Neural cell (in vitro differentiated cells): ENCODE data around the gene CHRM4. TPM values are rescaled to one million over a fixed set of nuclear protein-coding genes. Genes with fewer than 3 reads are reported as not detected.
"Not testable (repeated sequence)": the region's sequence is repeated elsewhere in the genome, so short reads cannot be mapped to it uniquely, and the experiment has no call there.

Experiments
- H2AFZ ChIP-seq: fragments of 200-600, 300-800 bp; sonication (generic), shearing (Covaris generic); 2 replicates; pipeline ENCODE4 v1.6.0; 2014; ENCODE audit warnings: low read depth, mild to moderate bottlenecking, antibody characterized with exemption, low read length, moderate library complexity
- H3F3A ChIP-seq: fragments of 200-600 bp; shearing (Covaris generic); 2 replicates; pipeline ENCODE4 v1.6.1; 2016; ENCODE audit warnings: mild to moderate bottlenecking, moderate library complexity, mixed read lengths, antibody characterized with exemption, low read length; ENCODE audit not compliant: insufficient read depth, poor library complexity, severe bottlenecking
- H3K27ac ChIP-seq: fragments of 200-600, 300-800 bp; sonication (generic), shearing (Covaris generic); 2 replicates; pipeline ENCODE4 v1.5.1; 2014; ENCODE audit warnings: mild to moderate bottlenecking, low read length, moderate library complexity
- H3K27me3 ChIP-seq: fragments of 300-800, 200-600 bp; sonication (generic), shearing (Covaris generic); 2 replicates; pipeline ENCODE4 v1.6.0; 2014; ENCODE audit warnings: mild to moderate bottlenecking, low read depth, low read length, moderate library complexity; ENCODE audit not compliant: insufficient read depth
- H3K36me3 ChIP-seq: fragments of 300-800, 200-600 bp; sonication (generic), shearing (Covaris generic); 2 replicates; pipeline ENCODE4 v1.5.1; 2014; ENCODE audit warnings: mild to moderate bottlenecking, antibody characterized with exemption, low read length, moderate library complexity; ENCODE audit not compliant: insufficient read depth
- H3K4me2 ChIP-seq: fragments of 300-800, 200-600 bp; sonication (generic), shearing (Covaris generic); 2 replicates; pipeline ENCODE4 v1.6.0; 2014; ENCODE audit warnings: mild to moderate bottlenecking, low read length
- H3K4me3 ChIP-seq: fragments of 300-800, 200-600 bp; sonication (generic), shearing (Covaris generic); 2 replicates; pipeline ENCODE4 v1.5.1; 2014; ENCODE audit warnings: mild to moderate bottlenecking, low read length, moderate library complexity
- H3K79me2 ChIP-seq: fragments of 200-600 bp; shearing (Covaris generic); replicated peaks from 2 replicates; pipeline ENCODE4 v1.6.0; 2014; ENCODE audit warnings: mild to moderate bottlenecking, low read length, moderate library complexity; ENCODE audit not compliant: insufficient read depth
- H3K9ac ChIP-seq: fragments of 300-800, 200-600 bp; sonication (generic), shearing (Covaris generic); 2 replicates; pipeline ENCODE4 v1.6.1; 2016; ENCODE audit warnings: mild to moderate bottlenecking, low read length, mixed read lengths
- H3K9me2 ChIP-seq: fragments of 200-600 bp; shearing (Covaris generic); 2 replicates; pipeline ENCODE4 v1.6.1; 2016; ENCODE audit warnings: mild to moderate bottlenecking, low read length, mixed read lengths; ENCODE audit not compliant: insufficient read depth
- H3K9me3 ChIP-seq: fragments of 200-600, 300-800 bp; sonication (generic), shearing (Covaris generic); 2 replicates; pipeline ENCODE4 v1.6.1; 2016; ENCODE audit warnings: mild to moderate bottlenecking, mixed run types, low read length, moderate library complexity, mixed read lengths
- H4K20me1 ChIP-seq: fragments of 200-600 bp; shearing (Covaris generic); 2 replicates; pipeline ENCODE4 v1.6.1; 2016; ENCODE audit warnings: mild to moderate bottlenecking, mixed run types; ENCODE audit not compliant: insufficient read depth
- EP300 ChIP-seq: fragments of 450-650 bp; conservative IDR thresholded peaks from 2 replicates; pipeline ENCODE4 v1.6.1; 2014; ENCODE audit warnings: antibody characterized with exemption, mild to moderate bottlenecking, moderate library complexity; ENCODE audit not compliant: poor library complexity, severe bottlenecking
- EZH2 ChIP-seq: fragments of 200-600, 300-800 bp; shearing (Covaris generic), sonication (generic); IDR thresholded peaks from 2 replicates; pipeline ENCODE4 v1.6.1; 2014; ENCODE audit warnings: antibody characterized with exemption, low read length, borderline replicate concordance, mild to moderate bottlenecking; ENCODE audit not compliant: insufficient read depth, poor library complexity, severe bottlenecking
- MXI1 ChIP-seq: fragments of 450-650 bp; conservative IDR thresholded peaks from 2 replicates; pipeline ENCODE4 v1.6.1; 2014; ENCODE audit warnings: antibody characterized with exemption, mild to moderate bottlenecking; ENCODE audit not compliant: poor library complexity, severe bottlenecking
- POLR2AphosphoS5 ChIP-seq: IDR thresholded peaks from 2 replicates; pipeline ENCODE4 v1.6.1; 2012
- RAD21 ChIP-seq: fragments of 450-650 bp; conservative IDR thresholded peaks from 2 replicates; pipeline ENCODE4 v1.6.1; 2014; ENCODE audit warnings: antibody characterized with exemption, mild to moderate bottlenecking, moderate library complexity
- SMC3 ChIP-seq: fragments of 450-650 bp; conservative IDR thresholded peaks from 2 replicates; pipeline ENCODE4 v1.6.1; 2014; ENCODE audit warnings: antibody characterized with exemption, mild to moderate bottlenecking, moderate library complexity; ENCODE audit not compliant: poor library complexity
- TAF1 ChIP-seq: IDR thresholded peaks from 2 replicates; pipeline ENCODE4 v1.6.1; 2012; ENCODE audit warnings: low read depth
- polyA plus RNA-seq: library from polyadenylated mRNA; depleted of rRNA; stranded (reverse); fragments of >200 nt; gene quantifications from 2 replicates; pipeline ENCODE4 v1.2.3, GENCODE V29; 2014
- TF ChIP-seq, protein P1 (sequence below): fragments of 450-650 bp; IDR thresholded peaks from 2 replicates; pipeline ENCODE4 v1.5.1; 2014; ENCODE audit warnings: antibody characterized with exemption, mild to moderate bottlenecking, moderate library complexity; ENCODE audit not compliant: poor library complexity, severe bottlenecking
- TF ChIP-seq, protein P2 (sequence below): IDR thresholded peaks from 2 replicates; pipeline ENCODE4 v1.6.1; 2012; ENCODE audit warnings: borderline replicate concordance

Gene CHRM4
- polyA plus RNA-seq, 1 donor from 2014 or later: 8.2 TPM

DNA sequence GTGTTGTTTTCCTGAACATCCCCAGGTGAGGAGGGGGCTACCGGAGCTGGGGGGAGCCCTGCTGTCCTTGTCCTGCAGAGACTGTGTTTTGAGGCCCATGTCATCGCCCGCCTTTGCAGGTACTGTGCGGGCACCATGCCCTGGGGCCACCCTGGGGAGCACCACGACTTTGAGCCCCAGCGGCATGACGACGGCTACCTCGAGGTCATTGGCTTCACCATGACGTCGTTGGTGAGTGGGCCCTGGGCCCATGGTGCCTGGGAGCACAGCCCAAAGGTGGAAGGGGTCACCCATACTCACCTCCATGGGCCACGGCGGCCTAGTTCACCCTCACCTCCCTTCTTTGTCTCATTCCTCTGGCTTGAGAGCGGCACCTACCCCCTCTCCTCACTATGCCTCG lies 16.8 kb downstream of the CHRM4 start:
- Histone ChIP-seq H3K27ac (no peak overlapping the region), H4K20me1 (no peaks in the 10 kb centered on the region), H3K9me2 (no peaks in the 10 kb centered on the region), H2AFZ (no peak overlapping the region), H3K4me2 (no peak overlapping the region), H3K27me3 (no peaks in the 10 kb centered on the region), H3F3A (no peaks in the 10 kb centered on the region), H3K9me3 (no peaks in the 10 kb centered on the region), H3K9ac (no peak overlapping the region), H3K4me3 (no peak overlapping the region), H3K79me2 (no peaks in the 10 kb centered on the region), H3K36me3 (no peaks in the 10 kb centered on the region)
- TF ChIP-seq TAF1 (no peak), EZH2 (no peak), RAD21 (no peak), MXI1 (no peak), POLR2AphosphoS5 (no peak), EP300 (no peak), SMC3 (no peak)
- TF ChIP-seq, protein P1, sequence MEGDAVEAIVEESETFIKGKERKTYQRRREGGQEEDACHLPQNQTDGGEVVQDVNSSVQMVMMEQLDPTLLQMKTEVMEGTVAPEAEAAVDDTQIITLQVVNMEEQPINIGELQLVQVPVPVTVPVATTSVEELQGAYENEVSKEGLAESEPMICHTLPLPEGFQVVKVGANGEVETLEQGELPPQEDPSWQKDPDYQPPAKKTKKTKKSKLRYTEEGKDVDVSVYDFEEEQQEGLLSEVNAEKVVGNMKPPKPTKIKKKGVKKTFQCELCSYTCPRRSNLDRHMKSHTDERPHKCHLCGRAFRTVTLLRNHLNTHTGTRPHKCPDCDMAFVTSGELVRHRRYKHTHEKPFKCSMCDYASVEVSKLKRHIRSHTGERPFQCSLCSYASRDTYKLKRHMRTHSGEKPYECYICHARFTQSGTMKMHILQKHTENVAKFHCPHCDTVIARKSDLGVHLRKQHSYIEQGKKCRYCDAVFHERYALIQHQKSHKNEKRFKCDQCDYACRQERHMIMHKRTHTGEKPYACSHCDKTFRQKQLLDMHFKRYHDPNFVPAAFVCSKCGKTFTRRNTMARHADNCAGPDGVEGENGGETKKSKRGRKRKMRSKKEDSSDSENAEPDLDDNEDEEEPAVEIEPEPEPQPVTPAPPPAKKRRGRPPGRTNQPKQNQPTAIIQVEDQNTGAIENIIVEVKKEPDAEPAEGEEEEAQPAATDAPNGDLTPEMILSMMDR: no peak
- TF ChIP-seq, protein P2, sequence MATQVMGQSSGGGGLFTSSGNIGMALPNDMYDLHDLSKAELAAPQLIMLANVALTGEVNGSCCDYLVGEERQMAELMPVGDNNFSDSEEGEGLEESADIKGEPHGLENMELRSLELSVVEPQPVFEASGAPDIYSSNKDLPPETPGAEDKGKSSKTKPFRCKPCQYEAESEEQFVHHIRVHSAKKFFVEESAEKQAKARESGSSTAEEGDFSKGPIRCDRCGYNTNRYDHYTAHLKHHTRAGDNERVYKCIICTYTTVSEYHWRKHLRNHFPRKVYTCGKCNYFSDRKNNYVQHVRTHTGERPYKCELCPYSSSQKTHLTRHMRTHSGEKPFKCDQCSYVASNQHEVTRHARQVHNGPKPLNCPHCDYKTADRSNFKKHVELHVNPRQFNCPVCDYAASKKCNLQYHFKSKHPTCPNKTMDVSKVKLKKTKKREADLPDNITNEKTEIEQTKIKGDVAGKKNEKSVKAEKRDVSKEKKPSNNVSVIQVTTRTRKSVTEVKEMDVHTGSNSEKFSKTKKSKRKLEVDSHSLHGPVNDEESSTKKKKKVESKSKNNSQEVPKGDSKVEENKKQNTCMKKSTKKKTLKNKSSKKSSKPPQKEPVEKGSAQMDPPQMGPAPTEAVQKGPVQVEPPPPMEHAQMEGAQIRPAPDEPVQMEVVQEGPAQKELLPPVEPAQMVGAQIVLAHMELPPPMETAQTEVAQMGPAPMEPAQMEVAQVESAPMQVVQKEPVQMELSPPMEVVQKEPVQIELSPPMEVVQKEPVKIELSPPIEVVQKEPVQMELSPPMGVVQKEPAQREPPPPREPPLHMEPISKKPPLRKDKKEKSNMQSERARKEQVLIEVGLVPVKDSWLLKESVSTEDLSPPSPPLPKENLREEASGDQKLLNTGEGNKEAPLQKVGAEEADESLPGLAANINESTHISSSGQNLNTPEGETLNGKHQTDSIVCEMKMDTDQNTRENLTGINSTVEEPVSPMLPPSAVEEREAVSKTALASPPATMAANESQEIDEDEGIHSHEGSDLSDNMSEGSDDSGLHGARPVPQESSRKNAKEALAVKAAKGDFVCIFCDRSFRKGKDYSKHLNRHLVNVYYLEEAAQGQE: no peak

GRCh38 chr11:46373787-46374740 lies 17.5 kb downstream of the CHRM4 start:
- H3K9me3 ChIP-seq: no peaks in the 10 kb centered on the region
- H3K79me2 ChIP-seq: no peaks in the 10 kb centered on the region
- no peaks in the 10 kb centered on the region for H3K27me3 ChIP-seq
- no peak overlapping the region for H3K9ac ChIP-seq
- no peak overlapping the region for H3K27ac ChIP-seq
- TF ChIP-seq EZH2: no peak
- TF ChIP-seq, protein P1: no peak
- no peak for TF ChIP-seq TAF1
- no peak for TF ChIP-seq SMC3
- TF ChIP-seq POLR2AphosphoS5: no peak
- no peak for TF ChIP-seq RAD21
- TF ChIP-seq EP300: no peak
- TF ChIP-seq, protein P2: no peak
- no peak for TF ChIP-seq MXI1
- no peaks in the 10 kb centered on the region for H3F3A ChIP-seq
- no peaks in the 10 kb centered on the region for H3K9me2 ChIP-seq
- H2AFZ ChIP-seq: no peak overlapping the region
- H3K4me3 ChIP-seq: no peak overlapping the region
- H4K20me1 ChIP-seq: no peaks in the 10 kb centered on the region
- H3K36me3 ChIP-seq: no peaks in the 10 kb centered on the region
- no peak overlapping the region for H3K4me2 ChIP-seq

- H3K9me2 ChIP-seq, H4K20me1 ChIP-seq, H3K27ac ChIP-seq, H3K4me3 ChIP-seq, H3F3A ChIP-seq, H3K36me3 ChIP-seq, H3K9ac ChIP-seq, H3K4me2 ChIP-seq, H2AFZ ChIP-seq, H3K9me3 ChIP-seq, H3K27me3 ChIP-seq, H3K79me2 ChIP-seq: not testable (repeated sequence)
These were observed 19.1 kb downstream of the CHRM4 start for GRCh38 chr11:46372501-46372900.
